Omental fat pad (tissue), 4 donors: ENCODE data around the gene MRPL55. TPM values are rescaled to one million over a fixed set of nuclear protein-coding genes. Genes with fewer than 3 reads are reported as not detected.
A peak's percentile ranks its signal among the peaks of the same experiment; 100 is the strongest.

Source experiments
- ATAC-seq: fragments of 150-250 bp; one replicate; pipeline ENCODE4 v1.9.1; 2016; ENCODE audit warnings: mild to moderate bottlenecking, moderate library complexity; ENCODE audit not compliant: low FRiP score
- DNase-seq: peaks from one replicate; pipeline ENCODE4 v3.0.0-alpha.2; 2019; ENCODE audit warnings: low spot score
- CTCF ChIP-seq, 3 donors: fragments of 450-650 bp; IDR thresholded peaks; one replicate each; pipeline ENCODE4 v1.5.1; 2016 to 2017; ENCODE audit warnings: antibody characterized with exemption in 3 of 3, mild to moderate bottlenecking in 3 of 3, moderate library complexity in 2 of 3
- total RNA-seq, 4 donors: library from RNA; depleted of rRNA; stranded (reverse); fragments of >200 nt; gene quantifications; one replicate each; pipeline ENCODE4 v1.1.0, GENCODE V29; 2016

Gene MRPL55
- total RNA-seq = 10 to 100 TPM; 47.1 to 95.5 (median 71.7) TPM

GRCh38 chr1:228109073-228109961 is at the start of gene MRPL55:
MRPL55 (minus strand) TSS chr1:228109299; CDS start chr1:228108260, 1,039 bp downstream.
- peak; percentile 99 for DNase-seq
- TF ChIP-seq CTCF (IDR thresholded peaks at IDR 0.05) = no peak
- peak; percentile 93 for ATAC-seq

GRCh38 chr1:228158151-228159007 is 49.3 kb upstream of the MRPL55 start:
- ATAC-seq = no peak
- no peak for DNase-seq
- TF ChIP-seq CTCF (IDR thresholded peaks at IDR 0.05) = no peak

GRCh38 chr1:228157729-228158126 is 48.6 kb upstream of the MRPL55 start:
- no peak for ATAC-seq
- TF ChIP-seq CTCF (IDR thresholded peaks at IDR 0.05) = no peak

GRCh38 chr1:228156941-228157728 is 48.0 kb upstream of the MRPL55 start:
- DNase-seq (no peak), ATAC-seq (no peak)
- no peak for TF ChIP-seq CTCF (IDR thresholded peaks at IDR 0.05)

More at GRCh38 chr1:228157729-228158126, 48.6 kb upstream of the MRPL55 start:
- no peak for DNase-seq

- TF ChIP-seq CTCF (IDR thresholded peaks at IDR 0.05) = no peak
- no peak for DNase-seq
- no peak for ATAC-seq
Observed at GRCh38 chr1:228156515-228156881, 47.4 kb upstream of the MRPL55 start.

- DNase-seq (no peak), ATAC-seq (no peak)
- no peak for TF ChIP-seq CTCF (IDR thresholded peaks at IDR 0.05)
Observed at GRCh38 chr1:228155596-228156514, 46.8 kb upstream of the MRPL55 start.
